Measurements from ENCODE around the gene AFM.
A peak's percentile ranks its signal among the peaks of the same experiment; 100 is the strongest.
"Not testable (repeated sequence)": the region's sequence is repeated elsewhere in the genome, so short reads cannot be mapped to it uniquely, and the experiment has no call there.

The AFM gene

DNA sequence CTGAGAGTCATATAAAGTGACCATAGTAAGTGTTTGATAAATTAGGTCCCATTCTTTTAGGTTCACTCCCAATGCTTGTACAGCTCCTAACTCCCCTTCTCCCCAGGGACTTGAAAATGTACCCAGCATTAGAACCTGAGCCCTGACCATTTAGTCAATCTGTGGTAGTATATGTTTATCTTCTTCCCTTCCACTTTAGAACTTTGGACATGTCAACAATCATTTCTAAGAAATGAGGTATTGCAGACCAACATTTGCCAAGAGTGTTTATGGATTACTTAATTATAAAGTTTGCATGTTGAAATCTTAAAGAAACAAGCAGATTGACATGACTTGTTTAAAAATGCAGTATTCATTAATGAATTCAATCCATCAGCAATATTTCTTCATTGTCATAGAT lies 26.0 kb downstream of the AFM start:
- DNase-seq (ENCODE audit: low read depth), result no peak

DNA sequence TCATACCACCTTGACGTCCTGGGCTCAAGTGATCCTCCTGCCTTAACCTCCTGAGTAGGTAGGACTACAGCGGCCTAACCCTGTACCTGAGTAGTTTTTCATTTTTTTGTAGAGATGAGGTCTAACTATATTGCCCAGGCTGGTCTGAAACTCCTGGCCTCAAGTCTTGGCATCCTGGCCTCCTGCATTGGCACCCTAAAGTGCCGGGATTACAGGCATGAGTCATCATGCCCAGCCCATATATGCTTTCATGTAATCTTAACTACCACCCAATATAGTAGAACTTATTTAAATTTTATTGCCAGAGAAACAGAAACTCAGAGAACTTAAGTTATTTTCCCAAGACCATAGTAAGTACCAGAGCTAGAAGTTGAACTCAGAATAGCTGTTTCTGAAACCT lies 27.1 kb downstream of the AFM start:
- DNase-seq (ENCODE audit: low read depth), result no peak

DNA sequence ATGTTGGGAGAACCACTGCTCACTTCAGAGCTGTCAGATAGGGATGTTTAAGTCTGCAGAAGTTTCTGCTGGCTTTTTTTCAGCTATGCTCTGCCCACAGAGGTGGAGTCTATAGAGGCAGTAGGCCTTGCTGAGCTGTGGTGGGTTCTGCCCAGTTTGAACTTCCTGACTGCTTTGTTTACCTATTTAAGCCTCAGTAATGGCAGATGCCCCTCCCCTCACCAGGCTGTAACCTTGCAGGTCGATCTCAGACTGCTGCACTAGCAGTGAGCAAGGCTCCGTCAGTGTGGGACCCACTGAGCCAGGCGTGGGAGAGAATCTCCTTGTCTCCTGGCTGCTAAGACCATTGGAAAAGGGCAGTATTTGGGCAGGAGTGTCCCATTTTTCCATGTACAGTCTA lies 36.8 kb downstream of the AFM start:
- DNase-seq (ENCODE audit: low read depth), result no peak

DNA sequence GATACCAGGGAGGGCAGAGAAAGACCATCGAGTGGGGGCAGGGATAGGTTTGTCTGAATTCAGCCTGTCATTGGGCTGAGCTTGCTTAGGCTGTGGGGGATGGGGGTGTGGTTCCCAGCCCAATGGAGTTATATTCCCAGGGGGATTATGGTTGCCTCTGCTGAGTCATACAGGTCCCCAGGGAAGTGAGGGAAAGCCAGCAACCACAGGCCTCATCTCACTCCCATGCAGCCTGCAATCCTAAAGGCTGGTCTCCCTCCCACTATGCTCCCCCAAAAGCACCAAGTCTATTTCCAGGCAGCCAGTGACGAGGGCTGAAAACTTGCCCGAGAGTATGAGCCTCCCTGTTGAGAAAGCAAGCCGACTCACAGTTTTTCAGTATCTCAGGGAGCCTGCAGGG lies 39.3 kb downstream of the AFM start:
- peak; percentile 68 for DNase-seq (ENCODE audit: low read depth)

DNA sequence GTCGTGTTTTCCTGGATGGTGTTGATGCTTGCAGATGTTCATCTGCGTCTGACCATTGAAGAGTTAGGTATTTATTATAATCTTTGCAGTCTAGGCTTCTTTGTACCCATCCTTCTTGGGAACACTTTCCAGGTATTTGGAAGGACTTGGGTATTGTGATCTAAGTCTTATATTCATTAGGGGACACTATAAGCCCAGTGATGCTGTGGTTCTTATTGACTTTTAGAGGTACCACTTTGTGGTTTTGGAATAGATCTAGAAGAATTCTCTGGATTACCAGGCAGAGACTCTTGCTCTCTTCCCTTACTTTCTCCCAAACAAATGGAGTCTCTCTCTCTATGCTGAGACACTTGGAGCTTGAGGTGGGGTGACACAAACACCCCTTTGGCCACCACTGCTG lies 41.6 kb downstream of the AFM start:
- no peak for DNase-seq (ENCODE audit: low read depth)

DNA sequence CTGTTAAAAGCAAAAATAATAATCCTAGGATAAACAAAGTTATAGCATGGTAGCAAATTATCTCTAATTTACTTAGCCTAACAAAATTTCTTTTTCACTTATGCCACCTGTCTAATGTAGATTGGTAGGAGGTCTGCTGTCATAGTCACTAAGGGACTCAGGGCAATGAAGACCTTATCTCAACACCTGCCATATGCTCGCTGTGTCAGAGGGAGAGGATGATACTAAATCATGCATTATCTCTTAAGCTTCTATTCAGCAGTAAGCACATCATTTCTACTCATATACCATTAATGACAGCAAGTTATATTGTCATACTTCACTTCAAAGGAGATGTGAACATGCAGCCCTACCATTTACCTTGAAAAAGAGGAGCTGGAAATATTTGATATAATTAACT lies 44.1 kb downstream of the AFM start:
- DNase-seq (ENCODE audit: low read depth), result no peak

DNA sequence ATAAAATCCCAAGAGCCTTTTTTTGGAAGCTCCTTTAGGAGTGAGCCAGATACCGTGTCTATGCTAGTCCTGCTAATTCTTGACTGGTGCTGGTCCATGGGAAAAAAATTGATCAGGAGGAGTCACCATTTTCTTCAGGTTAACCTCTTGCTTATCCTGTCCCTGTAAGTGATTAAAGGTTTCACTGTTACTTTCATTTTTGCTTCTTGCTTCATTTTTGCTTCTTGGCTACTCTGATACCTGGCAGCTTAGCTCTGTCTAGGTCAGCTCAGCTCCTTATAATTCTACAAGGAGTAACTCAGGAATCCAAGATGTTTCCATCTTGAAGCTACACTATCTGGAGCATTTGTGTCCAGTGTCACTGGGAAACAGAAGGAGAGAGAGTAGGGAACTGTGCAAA lies 45.7 kb downstream of the AFM start:
- DNase-seq (ENCODE audit: low read depth), result no peak

DNA sequence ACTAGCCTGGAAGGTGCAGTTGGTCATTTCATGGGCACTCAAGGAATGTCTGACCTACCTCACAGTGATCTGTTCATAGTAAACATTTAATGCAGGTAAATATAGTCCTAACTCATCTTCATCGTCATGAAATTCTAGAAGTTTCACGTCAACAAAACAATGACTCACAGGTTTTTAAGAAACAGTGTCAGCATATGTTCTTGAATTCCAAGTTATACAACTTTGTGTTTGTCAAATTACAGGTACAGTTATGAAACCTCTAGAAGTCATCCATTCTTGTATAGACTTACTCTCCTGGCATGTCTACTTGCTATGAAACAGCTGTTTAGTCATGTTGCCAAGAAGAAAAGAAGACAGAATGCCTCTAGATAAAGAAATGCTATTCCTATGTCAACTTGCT lies 46.6 kb downstream of the AFM start:
- DNase-seq (ENCODE audit: low read depth), result no peak

DNA sequence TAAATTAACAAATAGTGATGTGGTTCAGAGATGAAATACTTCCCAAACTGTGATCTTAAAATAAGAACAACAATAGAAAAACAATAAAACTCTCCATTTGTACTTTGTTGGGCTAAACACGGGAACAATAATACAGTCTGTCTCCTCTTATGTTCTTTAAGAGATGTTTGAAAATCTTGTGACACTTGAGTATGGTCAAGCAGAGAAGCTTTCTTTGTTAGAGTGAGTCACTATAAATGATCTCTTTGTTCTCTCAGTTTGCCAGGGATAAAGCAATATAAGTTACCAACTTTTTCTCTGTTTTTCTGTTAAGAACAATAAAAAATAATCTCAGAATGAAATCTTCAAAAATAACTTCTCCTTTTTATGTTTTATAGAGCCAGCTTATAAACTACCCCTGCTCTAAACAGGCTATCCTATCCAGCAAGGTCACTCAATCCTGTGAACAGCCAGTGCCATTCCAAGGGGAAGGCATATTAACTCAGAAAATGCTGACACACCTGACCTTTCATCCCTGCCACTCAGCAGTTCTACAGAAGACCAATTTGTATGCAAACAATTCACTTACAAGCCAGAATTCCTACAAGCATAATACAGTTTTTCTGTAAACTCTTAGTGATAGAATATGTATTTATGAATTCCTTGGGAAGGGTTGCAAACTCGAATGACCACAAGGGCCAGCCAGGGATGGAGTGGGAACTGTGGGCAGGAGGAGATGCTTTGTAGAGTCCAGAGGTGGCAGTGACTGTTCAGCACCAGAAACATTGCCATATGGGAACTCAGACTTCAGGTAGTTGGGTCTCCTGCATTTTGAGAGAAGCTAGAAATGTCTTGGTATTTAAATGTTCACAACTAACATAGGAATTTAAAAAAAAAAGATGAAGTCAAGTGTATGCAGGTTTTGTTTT lies 52.2 kb downstream of the AFM start:
- DNase-seq (ENCODE audit: low read depth), result no peak

DNA sequence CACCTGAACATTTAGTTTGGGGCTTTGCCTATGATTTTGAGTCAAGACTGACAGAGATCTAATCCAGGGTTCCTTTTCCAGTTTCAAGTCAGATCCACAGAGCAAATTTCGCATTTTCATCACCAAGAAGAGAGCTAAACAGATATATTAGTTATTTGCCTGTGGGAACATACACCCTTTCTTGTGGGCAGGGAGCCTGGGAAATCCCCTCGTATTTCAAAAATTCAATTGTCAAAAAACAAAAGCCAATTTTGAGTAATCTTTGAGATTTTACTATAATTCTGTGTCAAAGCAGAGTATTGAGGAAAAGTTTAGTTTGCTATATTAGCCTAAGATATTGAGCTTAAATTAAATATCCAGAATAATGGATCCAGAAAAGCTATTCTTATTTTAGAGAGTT lies 56.6 kb downstream of the AFM start:
- no peak for DNase-seq (ENCODE audit: low read depth)

DNA sequence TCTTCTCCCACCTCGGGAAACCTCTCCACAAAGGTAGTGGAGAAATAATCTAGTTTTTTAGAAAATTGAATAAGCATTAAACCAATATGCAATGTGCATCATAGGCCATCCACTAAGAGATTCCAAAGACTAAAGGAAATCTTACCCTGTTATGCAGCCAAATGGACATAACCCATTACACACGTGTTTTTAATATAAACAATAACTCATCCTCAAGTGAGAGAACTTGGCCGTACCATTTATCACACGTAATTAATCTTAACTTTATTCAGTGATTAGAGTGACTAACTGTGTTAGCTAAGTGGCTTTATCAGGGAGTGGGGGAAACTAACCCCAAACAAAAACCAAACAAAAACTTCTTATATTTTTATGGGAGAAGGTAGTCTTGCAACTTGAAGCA lies 57.8 kb downstream of the AFM start:
- DNase-seq (ENCODE audit: low read depth), result no peak

DNA sequence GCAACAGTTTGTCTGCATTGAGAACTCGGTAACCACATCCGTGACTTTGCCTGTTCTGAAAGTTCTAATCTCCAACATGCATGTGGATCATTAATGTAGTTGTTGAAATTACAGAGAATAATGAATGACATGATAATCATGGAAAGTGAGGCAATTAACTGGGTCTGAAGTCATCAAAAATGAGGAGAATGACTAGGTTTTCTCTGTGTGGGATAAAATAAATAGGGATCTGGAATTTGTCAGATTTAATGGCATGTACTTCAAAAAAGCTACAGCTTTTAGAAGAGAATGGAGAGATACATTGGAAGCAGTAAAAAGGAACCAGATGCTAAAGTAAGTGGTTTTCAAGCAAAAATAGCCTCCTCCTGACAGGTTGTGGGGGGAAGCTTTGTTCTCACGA lies 59.3 kb downstream of the AFM start:
- DNase-seq (ENCODE audit: low read depth), result no peak

DNA sequence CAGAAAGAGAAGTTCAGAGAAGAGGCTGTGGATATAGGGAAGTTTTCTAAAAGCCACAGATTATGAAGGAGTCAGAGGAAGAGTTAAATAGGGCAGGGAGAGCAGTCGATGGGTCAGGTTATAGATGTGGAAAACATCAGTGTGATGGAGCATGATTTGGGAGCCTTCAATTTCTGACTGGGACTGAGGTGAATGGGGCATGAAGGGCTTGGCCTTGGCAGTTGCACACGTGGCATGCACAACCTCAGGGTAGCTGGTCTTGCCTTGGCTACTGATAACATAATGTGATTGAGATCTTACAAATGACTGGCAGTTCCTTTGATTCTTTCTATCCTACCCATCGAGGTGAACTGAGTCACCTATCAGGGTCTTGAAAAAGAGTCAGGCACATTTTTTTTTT lies 59.7 kb downstream of the AFM start:
- DNase-seq (ENCODE audit: low read depth), result no peak

DNA sequence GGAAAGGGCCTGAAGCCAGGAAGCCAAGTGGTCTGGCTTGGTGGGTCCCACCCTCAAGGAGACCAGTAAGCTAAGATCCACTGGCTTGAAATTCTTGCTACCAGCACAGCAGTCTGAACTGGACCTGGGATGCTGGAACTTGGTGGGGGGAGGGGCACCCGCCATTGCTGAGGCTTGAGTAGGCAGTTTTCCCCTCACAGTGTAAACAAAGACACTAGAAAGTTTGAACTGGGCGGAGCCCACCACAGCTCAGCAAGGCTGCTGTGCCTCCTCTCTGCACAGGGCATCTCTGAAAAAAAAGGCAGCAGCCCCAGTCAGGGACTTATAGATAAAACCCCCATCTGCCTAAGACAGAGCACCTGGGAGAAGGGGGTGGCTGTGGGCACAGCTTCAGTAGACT lies 63.1 kb downstream of the AFM start:
- no peak for DNase-seq (ENCODE audit: low read depth)

DNA sequence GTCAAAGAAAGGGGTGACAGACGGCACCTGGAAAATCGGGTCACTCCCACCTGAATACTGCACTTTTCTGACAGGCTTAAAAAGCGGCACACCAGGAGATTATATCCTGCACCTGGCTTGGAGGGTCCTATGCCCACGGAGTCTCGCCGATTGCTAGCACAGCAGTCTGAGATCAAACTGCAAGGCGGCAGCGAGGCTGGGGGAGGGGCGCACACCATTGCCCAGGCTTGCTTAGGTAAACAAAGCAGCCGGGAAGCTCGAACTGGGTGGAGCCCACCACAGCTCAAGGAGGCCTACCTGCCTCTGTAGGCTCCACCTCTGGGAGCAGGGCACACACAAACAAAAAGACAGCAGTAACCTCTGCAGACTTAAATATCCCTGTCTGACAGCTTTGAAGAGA lies 69.3 kb downstream of the AFM start:
- DNase-seq (ENCODE audit: low read depth), result not testable (repeated sequence)
